Osteoblast (primary cell): ENCODE data around the gene FBXO4. TPM values are rescaled to one million over a fixed set of nuclear protein-coding genes. Genes with fewer than 3 reads are reported as not detected.
A peak's percentile ranks its signal among the peaks of the same experiment; 100 is the strongest.

Source experiments
- DNase-seq: peaks from one replicate; pipeline ENCODE4 v3.0.0; 2011; ENCODE audit warnings: low spot score, mixed read lengths; ENCODE audit not compliant: insufficient read length; ENCODE audit errors: missing footprints
- H2AFZ ChIP-seq: 2 replicates; pipeline ENCODE4 v1.6.0; 2011; ENCODE audit warnings: mild to moderate bottlenecking, low read length
- H3K27ac ChIP-seq: 2 replicates; pipeline ENCODE4 v1.5.1; 2011; ENCODE audit warnings: mild to moderate bottlenecking, low read depth, low read length, moderate library complexity
- H3K27me3 ChIP-seq: 2 replicates; pipeline ENCODE4 v1.6.0; 2012; ENCODE audit warnings: mild to moderate bottlenecking, control low read depth, inconsistent platforms, low read length, moderate library complexity; ENCODE audit not compliant: insufficient read depth
- H3K36me3 ChIP-seq: 2 replicates; pipeline ENCODE4 v1.5.1; 2011; ENCODE audit warnings: mild to moderate bottlenecking, low read length, control low read depth, moderate library complexity; ENCODE audit not compliant: insufficient read depth
- H3K4me1 ChIP-seq: 2 replicates; pipeline ENCODE4 v1.5.1; 2011; ENCODE audit warnings: mild to moderate bottlenecking, low read length, control low read depth, moderate library complexity; ENCODE audit not compliant: insufficient read depth
- H3K4me2 ChIP-seq: 2 replicates; pipeline ENCODE4 v1.6.0; 2011; ENCODE audit warnings: mild to moderate bottlenecking, low read length; ENCODE audit not compliant: insufficient read depth
- H3K4me3 ChIP-seq: fragments of 200-600 bp; sonication (generic); 3 replicates; pipeline ENCODE4 v1.5.1; 2012; ENCODE audit warnings: mild to moderate bottlenecking, low read length, inconsistent platforms; ENCODE audit not compliant: insufficient read depth
- H3K79me2 ChIP-seq: 2 replicates; pipeline ENCODE4 v1.6.0; 2012; ENCODE audit warnings: mild to moderate bottlenecking, low read length, control low read depth, inconsistent platforms; ENCODE audit not compliant: insufficient read depth
- H3K9me3 ChIP-seq: 2 replicates; pipeline ENCODE4 v1.5.1; 2011; ENCODE audit warnings: low read depth, low read length, control low read depth
- H4K20me1 ChIP-seq: 2 replicates; pipeline ENCODE4 v1.6.0; 2012; ENCODE audit warnings: mild to moderate bottlenecking, low read length, control low read depth; ENCODE audit not compliant: insufficient read depth
- CTCF ChIP-seq: IDR thresholded peaks from 2 replicates; pipeline ENCODE4 v1.5.1; 2011; ENCODE audit warnings: mild to moderate bottlenecking, low read depth, low read length, moderate library complexity; ENCODE audit errors: extremely low read depth
- total RNA-seq: library from RNA; depleted of rRNA; stranded (reverse); fragments of >200 nt; gene quantifications from 2 replicates; pipeline ENCODE4 v1.2.3, GENCODE V29; 2012

FBXO4 gene
- 14.5 and 16.2 TPM in 2 replicates for total RNA-seq

- Histone ChIP-seq H3K4me1 (peaks cover 19% of the 10 kb centered on the region), H3K4me3 (peak within 1 kb of the TSS; percentile 84), H3K27ac (peak within 1 kb of the TSS; percentile 91), H2AFZ (peak within 1 kb of the TSS; percentile 99), H3K79me2 (peaks cover 2% of the 10 kb centered on the region), H3K36me3 (peaks cover 6% of the 10 kb centered on the region), H4K20me1 (no peaks in the 10 kb centered on the region), H3K4me2 (peak within 1 kb of the TSS; percentile 92), H3K27me3 (no peaks in the 10 kb centered on the region), H3K9me3 (no peaks in the 10 kb centered on the region)
- DNase-seq, result peak; percentile 92
- TF ChIP-seq CTCF, result peak; percentile 53
Measured at GRCh38 chr5:41924872-41925554, at the start of gene FBXO4. Gene FBXO4 (plus strand): TSS chr5:41925281. CDS start chr5:41925310, 29 bp downstream.

GRCh38 chr5:41876678-41877077, 48.4 kb upstream of the FBXO4 start:
- Histone ChIP-seq H3K4me2 (no peak overlapping the region), H3K27ac (no peak overlapping the region), H3K27me3 (no peaks in the 10 kb centered on the region), H3K9me3 (no peaks in the 10 kb centered on the region), H4K20me1 (no peaks in the 10 kb centered on the region), H3K4me1 (peaks cover 5% of the 10 kb centered on the region), H3K79me2 (no peaks in the 10 kb centered on the region), H3K4me3 (no peak overlapping the region), H3K36me3 (no peaks in the 10 kb centered on the region), H2AFZ (no peak overlapping the region)
- no peak for TF ChIP-seq CTCF
- DNase-seq, result no peak

GRCh38 chr5:41877408-41877807, 47.7 kb upstream of the FBXO4 start:
- Histone ChIP-seq H2AFZ (no peak overlapping the region), H3K79me2 (no peaks in the 10 kb centered on the region), H3K36me3 (no peaks in the 10 kb centered on the region), H3K27ac (no peak overlapping the region), H3K4me2 (no peak overlapping the region), H3K27me3 (no peaks in the 10 kb centered on the region), H3K4me3 (no peak overlapping the region), H3K9me3 (no peaks in the 10 kb centered on the region), H4K20me1 (no peaks in the 10 kb centered on the region), H3K4me1 (no peaks in the 10 kb centered on the region)
- no peak for TF ChIP-seq CTCF
- no peak for DNase-seq

GRCh38 chr5:41878173-41878572, 46.9 kb upstream of the FBXO4 start:
- no peak for DNase-seq
- Histone ChIP-seq H2AFZ (no peak overlapping the region), H4K20me1 (no peaks in the 10 kb centered on the region), H3K79me2 (no peaks in the 10 kb centered on the region), H3K36me3 (no peaks in the 10 kb centered on the region), H3K4me2 (no peak overlapping the region), H3K9me3 (no peaks in the 10 kb centered on the region), H3K27ac (no peak overlapping the region), H3K27me3 (no peaks in the 10 kb centered on the region), H3K4me1 (no peaks in the 10 kb centered on the region), H3K4me3 (no peak overlapping the region)
- no peak for TF ChIP-seq CTCF
